Lower lobe of right lung (tissue), 2 donors: ENCODE results near the gene TLNRD1. TPM values are rescaled to one million over a fixed set of nuclear protein-coding genes. Genes with fewer than 3 reads are reported as not detected.
A peak's percentile ranks its signal among the peaks of the same experiment; 100 is the strongest.

Source experiments
- ATAC-seq, 2 donors: fragments of 200-7000 bp; cut with Tn5 transposase; one replicate each; pipeline ENCODE4 v1.9.1; 2020 to 2022; ENCODE audit warnings: mild to moderate bottlenecking in 2 of 2, moderate library complexity in 2 of 2
- DNase-seq: peaks from one replicate; pipeline ENCODE4 v3.0.0-alpha.2; 2020
- H3K27ac ChIP-seq: fragments of 200-600 bp; one replicate; pipeline ENCODE4 v1.8.0; 2022
- H3K27me3 ChIP-seq: fragments of 200-600 bp; one replicate; pipeline ENCODE4 v1.8.0; 2022; ENCODE audit warnings: low read depth
- H3K36me3 ChIP-seq: fragments of 200-600 bp; one replicate; pipeline ENCODE4 v1.8.0; 2022; ENCODE audit warnings: mild to moderate bottlenecking
- H3K4me1 ChIP-seq: fragments of 200-600 bp; one replicate; pipeline ENCODE4 v1.8.0; 2022
- H3K4me3 ChIP-seq: fragments of 200-600 bp; one replicate; pipeline ENCODE4 v1.8.0; 2022; ENCODE audit warnings: mild to moderate bottlenecking
- H3K9me3 ChIP-seq: fragments of 200-600 bp; one replicate; pipeline ENCODE4 v1.8.0; 2022
- CTCF ChIP-seq: fragments of 200-600 bp; IDR thresholded peaks from one replicate; pipeline ENCODE4 v1.8.0; 2022; ENCODE audit warnings: antibody characterized with exemption, mild to moderate bottlenecking
- intact Hi-C: fragments of 100-400 bp; cut with DNase I; formaldehyde crosslinking; loops from one replicate; pipeline ENCODE4 v1.11.0; 2022
- total RNA-seq: library from RNA; stranded (reverse); fragmentation: NEBNext Ultra II Directional; extraction: Animal tissue kit (Norgen Biotek cat#: 25700); gene quantifications from one replicate; pipeline ENCODE4 v1.2.1, GENCODE V29; 2021
- donor health status: DM: no; HTN: yes; CAD: no; lungs with severe emphysema.

The TLNRD1 gene
- total RNA-seq, 1 donor from 2014 or later: 24.7 TPM

- Histone ChIP-seq H3K36me3 (peaks cover 18% of the 10 kb centered on the region), H3K4me1 (peaks cover 69% of the 10 kb centered on the region), H3K9me3 (no peaks in the 10 kb centered on the region), H3K27me3 (no peaks in the 10 kb centered on the region), H3K27ac (no peak overlapping the region), H3K4me3 (no peak overlapping the region)
- ATAC-seq (no peak), DNase-seq (no peak)
- TF ChIP-seq CTCF: no peak
- intact Hi-C loops: no loop called here
These were observed 14.2 kb upstream of the TLNRD1 start for GRCh38 chr15:80986487-80986886.

- Histone ChIP-seq H3K27ac (no peak overlapping the region), H3K36me3 (peaks cover 7% of the 10 kb centered on the region), H3K27me3 (no peaks in the 10 kb centered on the region), H3K9me3 (no peaks in the 10 kb centered on the region), H3K4me1 (peaks cover 72% of the 10 kb centered on the region), H3K4me3 (peak overlapping the region; percentile 91)
- no peak for TF ChIP-seq CTCF
- ATAC-seq (no peak), DNase-seq (no peak)
- intact Hi-C loops: no loop called here
These were observed 12.5 kb upstream of the TLNRD1 start for GRCh38 chr15:80988148-80988796.

GRCh38 chr15:80989081-80989517 lies 11.6 kb upstream of the TLNRD1 start:
- peaks cover 7% of the 10 kb centered on the region for H3K36me3 ChIP-seq
- no peaks in the 10 kb centered on the region for H3K27me3 ChIP-seq
- peak; percentile 27 to 32 for ATAC-seq
- peak overlapping the region; percentile 94 for H3K27ac ChIP-seq
- peak overlapping the region; percentile 91 for H3K4me3 ChIP-seq
- peaks cover 67% of the 10 kb centered on the region for H3K4me1 ChIP-seq
- no peak for TF ChIP-seq CTCF
- DNase-seq: no peak
- no peaks in the 10 kb centered on the region for H3K9me3 ChIP-seq
- intact Hi-C loops: no loop called here

GRCh38 chr15:80989518-80990478 lies 10.9 kb upstream of the TLNRD1 start, which contains the start of gene MESD:
MESD (minus strand) TSS chr15:80989819; CDS start chr15:80989791, 28 bp downstream.
- Histone ChIP-seq H3K4me3 (peak within 1 kb of the TSS; percentile 91), H3K27ac (peak within 1 kb of the TSS; percentile 94), H3K36me3 (peaks cover 7% of the 10 kb centered on the region), H3K9me3 (no peaks in the 10 kb centered on the region), H3K4me1 (peaks cover 60% of the 10 kb centered on the region), H3K27me3 (no peaks in the 10 kb centered on the region)
- peak; percentile 99 to 100 for ATAC-seq
- DNase-seq: peak; percentile 99
- intact Hi-C loops: no loop called here
- no peak for TF ChIP-seq CTCF

- intact Hi-C loops: no loop called here
- Histone ChIP-seq H3K36me3 (peaks cover 1% of the 10 kb centered on the region), H3K4me1 (peaks cover 48% of the 10 kb centered on the region), H3K4me3 (no peak overlapping the region), H3K9me3 (no peaks in the 10 kb centered on the region), H3K27me3 (no peaks in the 10 kb centered on the region), H3K27ac (peak overlapping the region; percentile 25)
- no peak for TF ChIP-seq CTCF
- ATAC-seq (no peak), DNase-seq (no peak)
These were observed 9.8 kb upstream of the TLNRD1 start for GRCh38 chr15:80990955-80991354.
